A549 (cell line): ENCODE results near the gene SLC45A2. TPM values are rescaled to one million over a fixed set of nuclear protein-coding genes. Genes with fewer than 3 reads are reported as not detected.

Experiments used
- ATAC-seq, 2 experiments: fragments of 200-7000 bp in 1 of 2; fragments of >200 bp in 1 of 2; cut with Nextera tagmentation in 1 of 2; cut with Tn5 transposase in 1 of 2; 3 replicates each; pipeline versions ENCODE4 v1.8.0 to v1.9.1; 2018 to 2020; ENCODE audit warnings: mild to moderate bottlenecking in 1 of 2, moderate library complexity in 1 of 2
- CTCF ChIA-PET: fragments of 300-600 bp; sonication (Branson Sonifier 250); formaldehyde crosslinking; extraction: SDS; loops from one replicate; lab custom pipeline; 2021; ENCODE audit warnings: antibody characterized with exemption, inconsistent platforms; lab: Yijun Ruan, JAX
- POLR2A ChIA-PET: fragments of 350-600 bp; formaldehyde crosslinking; extraction: SDS; loops from one replicate; lab custom pipeline; 2021; ENCODE audit warnings: antibody characterized with exemption, inconsistent platforms; lab: Yijun Ruan, JAX
- DNase-seq, 2 experiments: peaks; one replicate each; pipeline versions ENCODE4 v3.0.0 to v3.0.0-alpha.2; 2011 to 2016; ENCODE audit warnings: low read depth in 1 of 2, low spot score in 1 of 2
- FAIRE-seq: peaks from 2 replicates; lab custom pipeline; 2011; peaks lifted over from hg19 to GRCh38; lab: Jason Lieb, UNC
- H3K27ac ChIP-seq, 2 experiments: fragments of >200 bp; sonication (Bioruptor Twin); formaldehyde crosslinking; 3 replicates each; pipeline ENCODE4 v1.5.1; 2016 to 2017
- H3K4me1 ChIP-seq: fragments of >200 bp; sonication (Bioruptor Twin); formaldehyde crosslinking; 3 replicates; pipeline ENCODE4 v1.6.1; 2016
- H3K4me2 ChIP-seq: fragments of >200 bp; sonication (Bioruptor Twin); formaldehyde crosslinking; 3 replicates; pipeline ENCODE4 v1.6.1; 2016
- H3K4me3 ChIP-seq: fragments of >200 bp; sonication (Bioruptor Twin); formaldehyde crosslinking; 3 replicates; pipeline ENCODE4 v1.5.1; 2016
- H3K9me3 ChIP-seq: fragments of >200 bp; sonication (Bioruptor Twin); formaldehyde crosslinking; 3 replicates; pipeline ENCODE4 v1.6.1; 2016
- CBX8 ChIP-seq: fragments of 200-600 bp; sonication (generic); IDR thresholded peaks from 2 replicates; pipeline ENCODE4 v1.6.1; 2016
- CHD4 ChIP-seq: fragments of 200-600 bp; sonication (generic); IDR thresholded peaks from 2 replicates; pipeline ENCODE4 v1.6.1; 2016; ENCODE audit warnings: antibody characterized with exemption, mild to moderate bottlenecking, borderline replicate concordance
- FOSL2 ChIP-seq, 2 experiments: fragments of 450-650 bp in 1 of 2; fragments of >200 bp in 1 of 2; sonication (Bioruptor Twin) in 1 of 2; formaldehyde crosslinking; IDR thresholded peaks; 2 replicates each; pipeline versions ENCODE4 v1.5.0 to v1.6.1; 2016 to 2020; ENCODE audit warnings: mild to moderate bottlenecking in 1 of 2, moderate library complexity in 1 of 2
- FOXS1 ChIP-seq: fragments of 250-450 bp; sonication (Bioruptor Pico); IDR thresholded peaks from 2 replicates; pipeline ENCODE4 v1.5.0; 2020; ENCODE audit warnings: mild to moderate bottlenecking, moderate library complexity
- HDAC2 ChIP-seq: fragments of 200-600 bp; sonication (generic); IDR thresholded peaks from 2 replicates; pipeline ENCODE4 v1.6.1; 2016
- HEYL ChIP-seq: fragments of 250-450 bp; sonication (Bioruptor Pico); IDR thresholded peaks from 2 replicates; pipeline ENCODE4 v1.8.0; 2021; ENCODE audit warnings: mild to moderate bottlenecking, moderate library complexity
- HOXA7 ChIP-seq: fragments of 250-450 bp; sonication (Bioruptor Pico); IDR thresholded peaks from 2 replicates; pipeline ENCODE4 v1.5.0; 2020; ENCODE audit warnings: mild to moderate bottlenecking, moderate library complexity
- HOXB13 ChIP-seq: fragments of 250-450 bp; sonication (Bioruptor Pico); IDR thresholded peaks from 2 replicates; pipeline ENCODE4 v1.5.0; 2020; ENCODE audit warnings: low read depth, mild to moderate bottlenecking, moderate library complexity
- HOXB5 ChIP-seq: fragments of 250-450 bp; sonication (Bioruptor Pico); IDR thresholded peaks from 2 replicates; pipeline ENCODE4 v1.5.0; 2020; ENCODE audit warnings: mild to moderate bottlenecking, moderate library complexity
- MYC ChIP-seq: IDR thresholded peaks from 2 replicates; pipeline ENCODE4 v1.6.1; 2012; ENCODE audit warnings: mild to moderate bottlenecking, inconsistent platforms, low read length, improper control_type of control experiment, borderline replicate concordance
- NPAS2 ChIP-seq: fragments of 250-450 bp; sonication (Bioruptor Pico); IDR thresholded peaks from 2 replicates; pipeline ENCODE4 v1.8.0; 2022; ENCODE audit warnings: mild to moderate bottlenecking, moderate library complexity, borderline replicate concordance
- RCOR1 ChIP-seq: fragments of 150-350 bp; IDR thresholded peaks from 2 replicates; pipeline ENCODE4 v1.6.1; 2014; ENCODE audit warnings: antibody characterized with exemption, low read length, low read depth
- RNF2 ChIP-seq: fragments of 200-600 bp; sonication (generic); IDR thresholded peaks from 2 replicates; pipeline ENCODE4 v1.6.1; 2016; ENCODE audit warnings: low read depth, mild to moderate bottlenecking, antibody characterized with exemption, moderate library complexity, borderline replicate concordance
- TFCP2L1 ChIP-seq: fragments of 250-450 bp; sonication (Bioruptor Pico); IDR thresholded peaks from 2 replicates; pipeline ENCODE4 v1.5.0; 2021; ENCODE audit warnings: mild to moderate bottlenecking
- ZC3H11A ChIP-seq: fragments of 450-650 bp; IDR thresholded peaks from 2 replicates; pipeline ENCODE4 v1.6.1; 2014; ENCODE audit warnings: antibody characterized with exemption, mild to moderate bottlenecking
- ZSCAN20 ChIP-seq: fragments of 250-450 bp; sonication (Bioruptor Pico); IDR thresholded peaks from 2 replicates; pipeline ENCODE4 v1.8.0; 2022; ENCODE audit warnings: mild to moderate bottlenecking, moderate library complexity
- WGBS: methylation state at CpG from one replicate; pipeline ENCODE4 v1.1.6; 2017; ENCODE audit errors: missing lambda C conversion rate; 5-methylcytosine and 5-hydroxymethylcytosine counted together
- polyA plus RNA-seq, 4 experiments: library from polyadenylated mRNA; depleted of rRNA in 3 of 4; stranded (reverse); fragments of >200 nt; fragmentation: RNase III in 1 of 4; extraction: RNeasy Plus Mini Kit Qiagen cat#74134 plus additional on column Dnase treatment in 1 of 4; gene quantifications; 2 replicates in 3 of 4; 3 replicates in 1 of 4; pipeline ENCODE4 v1.2.3, GENCODE V29; 2011 to 2017
- TF ChIP-seq, protein P1 (sequence below): fragments of 150-350 bp; IDR thresholded peaks from 2 replicates; pipeline ENCODE4 v1.6.1; 2014; ENCODE audit warnings: low read depth, mild to moderate bottlenecking, low read length
- TF ChIP-seq, protein P2 (sequence below): fragments of >200 bp; sonication (Bioruptor Twin); formaldehyde crosslinking; IDR thresholded peaks from 3 replicates; pipeline ENCODE4 v1.6.1; 2016
- TF ChIP-seq, protein P3 (sequence below): fragments of 250-450 bp; sonication (Bioruptor Pico); IDR thresholded peaks from 2 replicates; pipeline ENCODE4 v1.5.0; 2021; ENCODE audit warnings: mild to moderate bottlenecking, moderate library complexity, borderline replicate concordance
- TF ChIP-seq, protein P4 (sequence below): fragments of 200-600 bp; sonication (generic); IDR thresholded peaks from 2 replicates; pipeline ENCODE4 v1.6.1; 2016; ENCODE audit warnings: antibody characterized with exemption, mild to moderate bottlenecking, moderate library complexity

The SLC45A2 gene
- polyA plus RNA-seq, 2 of the 4 experiments (the other 2 are of a cell fraction), result not detected

DNA sequence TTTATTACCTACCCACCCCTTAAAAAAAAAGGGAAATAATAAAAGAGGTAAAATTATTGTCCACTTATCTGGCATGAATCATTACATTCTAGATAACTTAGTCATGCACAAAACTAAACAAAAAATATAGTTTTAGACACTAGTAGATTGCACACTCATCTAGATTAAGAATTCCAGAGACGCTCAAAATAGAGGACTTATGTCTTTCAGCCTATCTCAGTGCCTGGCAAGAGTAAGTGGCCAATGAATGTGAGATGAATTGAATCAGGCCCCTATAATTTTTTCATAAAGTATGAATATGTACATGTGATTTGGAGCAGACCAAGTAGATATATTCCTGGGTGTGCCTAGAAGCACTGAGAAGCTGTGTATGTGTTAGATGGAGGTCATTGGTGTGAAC is 50.3 kb downstream of the SLC45A2 start:
- no peak overlapping the region for H3K4me2 ChIP-seq
- TF ChIP-seq FOSL2 (IDR thresholded peaks at IDR 0.05) (0 out of 2 replicates have a peak, but pooled peaks have one; percentile 31), FOSL2 (CRISPR knock-in tag; IDR thresholded peaks at IDR 0.05) (no peak; the same call in 1 of the 2 replicates)
- TF ChIP-seq, protein P1, sequence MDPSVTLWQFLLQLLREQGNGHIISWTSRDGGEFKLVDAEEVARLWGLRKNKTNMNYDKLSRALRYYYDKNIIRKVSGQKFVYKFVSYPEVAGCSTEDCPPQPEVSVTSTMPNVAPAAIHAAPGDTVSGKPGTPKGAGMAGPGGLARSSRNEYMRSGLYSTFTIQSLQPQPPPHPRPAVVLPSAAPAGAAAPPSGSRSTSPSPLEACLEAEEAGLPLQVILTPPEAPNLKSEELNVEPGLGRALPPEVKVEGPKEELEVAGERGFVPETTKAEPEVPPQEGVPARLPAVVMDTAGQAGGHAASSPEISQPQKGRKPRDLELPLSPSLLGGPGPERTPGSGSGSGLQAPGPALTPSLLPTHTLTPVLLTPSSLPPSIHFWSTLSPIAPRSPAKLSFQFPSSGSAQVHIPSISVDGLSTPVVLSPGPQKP, result no peak
- 0% methylated on average over 1 of the region's 1 CpG for WGBS
- H3K4me3 ChIP-seq, result no peak overlapping the region
- ChIA-PET POLR2A (no interaction called here), CTCF (interaction anchor here (0.8 to 3.1 kb wide), 34 partner anchors 9 to 1049 kb away, joined by 3 to 21 read pairs (median 5); partner anchors contain the start of gene ADAMTS12)
- peaks cover 9% of the 10 kb centered on the region; the same call in 2 of the 3 replicates for H3K4me1 ChIP-seq
- ATAC-seq (peak in 1 of 2 experiments; percentile 39; a peak in 2 of 6 replicates), DNase-seq (no peak), FAIRE-seq (no peak)
- H3K9me3 ChIP-seq, result no peaks in the 10 kb centered on the region
- H3K27ac ChIP-seq, result peak overlapping the region in 1 of 2 experiments; percentile 16; a peak in 1 of 6 replicates

DNA sequence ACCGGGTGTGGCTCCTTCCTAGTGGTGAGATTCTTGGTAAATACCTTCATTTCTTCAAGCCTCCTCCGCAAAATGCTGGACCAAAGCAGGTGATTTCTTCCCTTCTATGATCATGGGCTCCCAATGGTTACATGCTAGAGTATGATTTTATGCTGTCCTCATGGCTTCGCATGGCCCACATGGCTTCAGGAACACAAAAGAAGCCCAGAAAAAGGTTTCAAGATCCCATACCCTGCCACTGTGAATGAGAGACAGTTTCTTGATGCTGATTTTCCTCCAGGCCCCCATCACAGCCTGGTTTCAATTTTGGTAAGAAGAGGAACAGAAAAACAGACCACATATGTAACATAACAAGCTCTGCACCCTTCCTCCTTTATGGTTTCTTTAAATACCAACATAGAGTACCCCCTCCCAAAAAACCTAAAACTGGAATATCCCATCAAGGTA is 50.7 kb downstream of the SLC45A2 start:
- no peak for ATAC-seq
- Histone ChIP-seq H3K4me1 (peaks cover 9% of the 10 kb centered on the region; the same call in 2 of the 3 replicates), H3K9me3 (no peaks in the 10 kb centered on the region), H3K4me2 (no peak overlapping the region), H3K4me3 (no peak overlapping the region), H3K27ac (peak overlapping the region in 1 of 2 experiments; percentile 26; a peak in 1 of 6 replicates)
- 57% methylated on average over 3 of the region's 3 CpGs for WGBS
- CTCF ChIA-PET, result interaction anchor here (0.8 to 3.1 kb wide), 30 partner anchors 8 to 1049 kb away, joined by 3 to 21 read pairs (median 6); partner anchors contain the start of gene ADAMTS12
- POLR2A ChIA-PET, result no interaction called here
- DNase-seq, result no peak
- TF ChIP-seq HEYL (CRISPR knock-in tag), result no peak
- FAIRE-seq, result no peak

DNA sequence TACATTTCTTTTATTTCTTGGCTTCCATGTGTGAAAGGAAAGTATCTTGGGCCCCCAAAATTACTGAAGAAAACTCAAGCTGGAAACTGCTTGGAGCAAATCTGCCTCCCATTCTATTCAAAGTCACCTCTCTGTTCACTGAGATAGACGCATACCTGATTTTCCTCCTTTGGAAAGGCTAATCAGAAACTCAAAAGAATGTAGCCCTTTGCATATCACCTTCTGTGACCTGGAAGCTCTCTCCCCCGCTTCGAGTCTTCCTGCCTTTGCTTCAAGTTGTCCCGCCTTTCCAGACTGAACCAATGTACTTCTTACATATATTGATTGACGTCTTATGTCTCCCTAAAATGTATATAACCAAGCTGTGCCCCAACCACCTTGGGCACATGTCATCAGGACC is 53.4 kb downstream of the SLC45A2 start:
- no peak overlapping the region for H3K4me3 ChIP-seq
- ATAC-seq (no peak), DNase-seq (no peak), FAIRE-seq (no peak)
- no peak overlapping the region for H3K4me2 ChIP-seq
- WGBS, result 38% methylated on average over 5 of the region's 5 CpGs
- ChIA-PET POLR2A (no interaction called here), CTCF (interaction anchor here (0.8 to 1.1 kb wide), 3 partner anchors 10 to 614 kb away, joined by 3 read pairs; no protein-coding TSS in a partner anchor)
- H3K9me3 ChIP-seq, result no peaks in the 10 kb centered on the region
- TF ChIP-seq, protein P2, sequence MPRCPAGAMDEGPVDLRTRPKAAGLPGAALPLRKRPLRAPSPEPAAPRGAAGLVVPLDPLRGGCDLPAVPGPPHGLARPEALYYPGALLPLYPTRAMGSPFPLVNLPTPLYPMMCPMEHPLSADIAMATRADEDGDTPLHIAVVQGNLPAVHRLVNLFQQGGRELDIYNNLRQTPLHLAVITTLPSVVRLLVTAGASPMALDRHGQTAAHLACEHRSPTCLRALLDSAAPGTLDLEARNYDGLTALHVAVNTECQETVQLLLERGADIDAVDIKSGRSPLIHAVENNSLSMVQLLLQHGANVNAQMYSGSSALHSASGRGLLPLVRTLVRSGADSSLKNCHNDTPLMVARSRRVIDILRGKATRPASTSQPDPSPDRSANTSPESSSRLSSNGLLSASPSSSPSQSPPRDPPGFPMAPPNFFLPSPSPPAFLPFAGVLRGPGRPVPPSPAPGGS, result no peak
- TF ChIP-seq ZC3H11A, result no peak
- no peak for TF ChIP-seq TFCP2L1 (CRISPR knock-in tag)
- no peak for TF ChIP-seq HOXA7 (CRISPR knock-in tag)
- TF ChIP-seq HOXB5, result no peak
- no peak for TF ChIP-seq CBX8
- TF ChIP-seq ZSCAN20, result no peak
- H3K4me1 ChIP-seq, result peaks cover 9% of the 10 kb centered on the region; the same call in 2 of the 3 replicates
- no peak overlapping the region for H3K27ac ChIP-seq

DNA sequence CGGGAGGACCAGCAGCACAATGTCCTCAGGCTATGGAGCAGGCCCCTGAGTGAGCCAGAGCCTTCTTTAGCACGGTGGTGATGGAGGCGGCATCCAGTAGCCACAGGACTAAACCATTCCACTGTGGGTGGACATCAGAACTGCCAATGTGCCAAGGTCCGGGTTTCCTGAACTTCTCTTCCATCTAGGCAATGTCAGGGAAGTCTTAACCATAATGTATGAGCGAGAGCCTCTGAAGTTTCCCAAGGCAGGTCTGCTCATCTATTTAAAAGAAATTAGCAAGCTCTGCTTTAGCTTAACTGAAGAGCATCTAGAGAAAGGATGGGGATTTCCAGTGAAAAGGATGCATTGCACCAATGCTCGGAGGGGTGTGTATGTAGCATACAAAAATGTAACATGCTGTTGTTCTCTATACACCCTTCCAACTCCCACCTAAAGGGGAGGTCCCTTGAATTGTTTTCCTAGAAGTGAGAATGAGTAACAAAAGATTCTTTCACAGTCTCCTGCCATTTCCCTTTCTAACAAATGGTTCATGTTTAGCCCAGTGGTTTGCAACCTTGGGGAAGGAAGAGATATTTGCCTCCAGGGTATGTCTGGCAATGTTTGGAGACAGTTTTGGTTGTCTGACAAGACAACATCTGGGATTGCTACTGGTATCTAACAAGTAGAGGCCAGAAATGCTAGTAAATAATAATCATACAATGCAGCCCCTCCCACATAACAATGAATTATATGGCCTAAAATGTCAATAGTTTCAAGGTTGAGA is 54.4 kb downstream of the SLC45A2 start:
- H3K27ac ChIP-seq, result no peak overlapping the region
- ChIA-PET CTCF (no interaction called here), POLR2A (no interaction called here)
- no peak overlapping the region for H3K4me2 ChIP-seq
- ATAC-seq (no peak), FAIRE-seq (no peak), DNase-seq (no peak)
- 49% methylated on average over 4 of the region's 6 CpGs for WGBS
- H3K9me3 ChIP-seq, result no peaks in the 10 kb centered on the region
- no peak overlapping the region for H3K4me3 ChIP-seq
- peaks cover 9% of the 10 kb centered on the region; the same call in 2 of the 3 replicates for H3K4me1 ChIP-seq
- TF ChIP-seq HOXB13 (CRISPR knock-in tag), result no peak
- no peak for TF ChIP-seq MYC
- no peak for TF ChIP-seq RCOR1
- no peak for TF ChIP-seq RNF2
- no peak for TF ChIP-seq NPAS2 (CRISPR knock-in tag)
- TF ChIP-seq HDAC2, result no peak
- no peak for TF ChIP-seq CHD4
- no peak for TF ChIP-seq FOXS1 (CRISPR knock-in tag)
- TF ChIP-seq, protein P3, sequence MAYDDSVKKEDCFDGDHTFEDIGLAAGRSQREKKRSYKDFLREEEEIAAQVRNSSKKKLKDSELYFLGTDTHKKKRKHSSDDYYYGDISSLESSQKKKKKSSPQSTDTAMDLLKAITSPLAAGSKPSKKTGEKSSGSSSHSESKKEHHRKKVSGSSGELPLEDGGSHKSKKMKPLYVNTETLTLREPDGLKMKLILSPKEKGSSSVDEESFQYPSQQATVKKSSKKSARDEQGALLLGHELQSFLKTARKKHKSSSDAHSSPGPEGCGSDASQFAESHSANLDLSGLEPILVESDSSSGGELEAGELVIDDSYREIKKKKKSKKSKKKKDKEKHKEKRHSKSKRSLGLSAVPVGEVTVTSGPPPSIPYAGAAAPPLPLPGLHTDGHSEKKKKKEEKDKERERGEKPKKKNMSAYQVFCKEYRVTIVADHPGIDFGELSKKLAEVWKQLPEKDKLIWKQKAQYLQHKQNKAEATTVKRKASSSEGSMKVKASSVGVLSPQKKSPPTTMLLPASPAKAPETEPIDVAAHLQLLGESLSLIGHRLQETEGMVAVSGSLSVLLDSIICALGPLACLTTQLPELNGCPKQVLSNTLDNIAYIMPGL, result no peak
- TF ChIP-seq, protein P4, sequence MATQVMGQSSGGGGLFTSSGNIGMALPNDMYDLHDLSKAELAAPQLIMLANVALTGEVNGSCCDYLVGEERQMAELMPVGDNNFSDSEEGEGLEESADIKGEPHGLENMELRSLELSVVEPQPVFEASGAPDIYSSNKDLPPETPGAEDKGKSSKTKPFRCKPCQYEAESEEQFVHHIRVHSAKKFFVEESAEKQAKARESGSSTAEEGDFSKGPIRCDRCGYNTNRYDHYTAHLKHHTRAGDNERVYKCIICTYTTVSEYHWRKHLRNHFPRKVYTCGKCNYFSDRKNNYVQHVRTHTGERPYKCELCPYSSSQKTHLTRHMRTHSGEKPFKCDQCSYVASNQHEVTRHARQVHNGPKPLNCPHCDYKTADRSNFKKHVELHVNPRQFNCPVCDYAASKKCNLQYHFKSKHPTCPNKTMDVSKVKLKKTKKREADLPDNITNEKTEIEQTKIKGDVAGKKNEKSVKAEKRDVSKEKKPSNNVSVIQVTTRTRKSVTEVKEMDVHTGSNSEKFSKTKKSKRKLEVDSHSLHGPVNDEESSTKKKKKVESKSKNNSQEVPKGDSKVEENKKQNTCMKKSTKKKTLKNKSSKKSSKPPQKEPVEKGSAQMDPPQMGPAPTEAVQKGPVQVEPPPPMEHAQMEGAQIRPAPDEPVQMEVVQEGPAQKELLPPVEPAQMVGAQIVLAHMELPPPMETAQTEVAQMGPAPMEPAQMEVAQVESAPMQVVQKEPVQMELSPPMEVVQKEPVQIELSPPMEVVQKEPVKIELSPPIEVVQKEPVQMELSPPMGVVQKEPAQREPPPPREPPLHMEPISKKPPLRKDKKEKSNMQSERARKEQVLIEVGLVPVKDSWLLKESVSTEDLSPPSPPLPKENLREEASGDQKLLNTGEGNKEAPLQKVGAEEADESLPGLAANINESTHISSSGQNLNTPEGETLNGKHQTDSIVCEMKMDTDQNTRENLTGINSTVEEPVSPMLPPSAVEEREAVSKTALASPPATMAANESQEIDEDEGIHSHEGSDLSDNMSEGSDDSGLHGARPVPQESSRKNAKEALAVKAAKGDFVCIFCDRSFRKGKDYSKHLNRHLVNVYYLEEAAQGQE, result no peak
